Measurements from ENCODE around the gene OR4C6. TPM values are rescaled to one million over a fixed set of nuclear protein-coding genes. Genes with fewer than 3 reads are reported as not detected.

The OR4C6 gene
- not detected in 2 replicates for total RNA-seq (2022)
- not detected for Bru-seq, nascent RNA
- not detected for BruChase-seq, experiment 1, labeled RNA remaining after a 6-hour chase
- not detected for BruChase-seq, experiment 2, labeled RNA remaining after a 2-hour chase
- long read RNA-seq, result 0 reads

GRCh38 chr11:55661901-55662300, at the start of gene OR4C6:
Gene OR4C6 (plus strand): TSS chr11:55662201. CDS start chr11:55665167, 2,966 bp downstream.
- peaks cover 7% of the 10 kb centered on the region for H3K36me3 Mint-ChIP-seq (ENCODE audit: insufficient read depth, unreplicated experiment)
- H3K4me3 Mint-ChIP-seq (ENCODE audit: unreplicated experiment), result no peak within 1 kb of the TSS
- TF ChIP-seq CTCF (IDR thresholded peaks at IDR 0.05; ENCODE audit: unreplicated experiment), result no peak
- CTCF ChIA-PET, result interaction anchor here (0.7 kb wide), 1 partner anchor 160 kb away, joined by 3 read pairs; no protein-coding TSS in a partner anchor
- POLR2A ChIA-PET, result interaction anchor here (0.6 to 1.3 kb wide), 2 partner anchors 8 to 10 kb away, joined by 3 to 5 read pairs; no protein-coding TSS in a partner anchor
- peaks cover 28% of the 10 kb centered on the region for H3K9me3 Mint-ChIP-seq (ENCODE audit: unreplicated experiment)
- H3K27ac Mint-ChIP-seq (ENCODE audit: low read depth, unreplicated experiment), result no peak within 1 kb of the TSS
- no TSS peak for BruUV-seq (replicated peaks)
- H3K27me3 Mint-ChIP-seq (ENCODE audit: insufficient read depth, unreplicated experiment), result no peaks in the 10 kb centered on the region
- no peak for DNase-seq (ENCODE audit: unreplicated experiment)
- H3K4me1 Mint-ChIP-seq (ENCODE audit: insufficient read depth, unreplicated experiment), result no peaks in the 10 kb centered on the region
- intact Hi-C loops (cut with micrococcal nuclease), result no loop called here

GRCh38 chr11:55624531-55624930, 37.5 kb upstream of the OR4C6 start:
- H3K9me3 Mint-ChIP-seq (ENCODE audit: unreplicated experiment), result peaks cover 30% of the 10 kb centered on the region
- H3K4me1 Mint-ChIP-seq (ENCODE audit: insufficient read depth, unreplicated experiment), result no peaks in the 10 kb centered on the region
- DNase-seq (ENCODE audit: unreplicated experiment), result no peak
- no peak for TF ChIP-seq CTCF (IDR thresholded peaks at IDR 0.05; ENCODE audit: unreplicated experiment)
- no peaks in the 10 kb centered on the region for H3K36me3 Mint-ChIP-seq (ENCODE audit: insufficient read depth, unreplicated experiment)
- intact Hi-C loops (cut with micrococcal nuclease), result no loop called here
- no peaks in the 10 kb centered on the region for H3K27me3 Mint-ChIP-seq (ENCODE audit: insufficient read depth, unreplicated experiment)
- ChIA-PET POLR2A (no interaction called here), CTCF (no interaction called here)
- no TSS peak for BruUV-seq (replicated peaks)
- H3K4me3 Mint-ChIP-seq (ENCODE audit: unreplicated experiment), result no peak overlapping the region
- H3K27ac Mint-ChIP-seq (ENCODE audit: low read depth, unreplicated experiment), result no peak overlapping the region

- ChIA-PET POLR2A (no interaction called here), CTCF (no interaction called here)
- H3K27ac Mint-ChIP-seq (ENCODE audit: low read depth, unreplicated experiment), result no peak within 1 kb of the TSS
Measured at GRCh38 chr11:55634813-55635212, 27.2 kb upstream of the OR4C6 start, which contains the start of gene OR4P4. Gene OR4P4 (plus strand): TSS chr11:55635113.

GRCh38 chr11:55648027-55648426, 14.0 kb upstream of the OR4C6 start, which contains the start of gene OR4S2:
Gene OR4S2 (plus strand): TSS chr11:55648327. CDS start chr11:55650904, 2,577 bp downstream.
- H3K27ac Mint-ChIP-seq (ENCODE audit: low read depth, unreplicated experiment), result no peak within 1 kb of the TSS
- no peaks in the 10 kb centered on the region for H3K27me3 Mint-ChIP-seq (ENCODE audit: insufficient read depth, unreplicated experiment)
- no TSS peak for BruUV-seq (replicated peaks)
- POLR2A ChIA-PET, result no interaction called here
- no peak within 1 kb of the TSS for H3K4me3 Mint-ChIP-seq (ENCODE audit: unreplicated experiment)
- no peaks in the 10 kb centered on the region for H3K4me1 Mint-ChIP-seq (ENCODE audit: insufficient read depth, unreplicated experiment)
- H3K9me3 Mint-ChIP-seq (ENCODE audit: unreplicated experiment), result peaks cover 41% of the 10 kb centered on the region
- DNase-seq (ENCODE audit: unreplicated experiment), result no peak
- CTCF ChIA-PET, result interaction anchor here (0.6 kb wide), 1 partner anchor 16 kb away, joined by 3 read pairs; no protein-coding TSS in a partner anchor
- intact Hi-C loops (cut with micrococcal nuclease), result no loop called here
- no peaks in the 10 kb centered on the region for H3K36me3 Mint-ChIP-seq (ENCODE audit: insufficient read depth, unreplicated experiment)
- no peak for TF ChIP-seq CTCF (IDR thresholded peaks at IDR 0.05; ENCODE audit: unreplicated experiment)

More at GRCh38 chr11:55634813-55635212, 27.2 kb upstream of the OR4C6 start, which contains the start of gene OR4P4:
- TF ChIP-seq CTCF (IDR thresholded peaks at IDR 0.05; ENCODE audit: unreplicated experiment), result no peak
- intact Hi-C loops (cut with micrococcal nuclease), result no loop called here
- H3K9me3 Mint-ChIP-seq (ENCODE audit: unreplicated experiment), result peaks cover 51% of the 10 kb centered on the region
- H3K36me3 Mint-ChIP-seq (ENCODE audit: insufficient read depth, unreplicated experiment), result no peaks in the 10 kb centered on the region
- no peak for DNase-seq (ENCODE audit: unreplicated experiment)
- no peak within 1 kb of the TSS for H3K4me3 Mint-ChIP-seq (ENCODE audit: unreplicated experiment)
- H3K27me3 Mint-ChIP-seq (ENCODE audit: insufficient read depth, unreplicated experiment), result no peaks in the 10 kb centered on the region
- H3K4me1 Mint-ChIP-seq (ENCODE audit: insufficient read depth, unreplicated experiment), result no peaks in the 10 kb centered on the region
- BruUV-seq (replicated peaks), result no TSS peak

Measured in MCF 10A (cell line).